Sigmoid colon (tissue), 3 donors: ENCODE data around the gene HES2.

Experiments used
- CTCF ChIP-seq, 4 experiments: fragments of 450-650 bp in 3 of 4; fragments of 200-600 bp in 1 of 4; IDR thresholded peaks; one replicate each; pipeline ENCODE4 v1.5.1; 2016 to 2019; ENCODE audit warnings: antibody characterized with exemption in 4 of 4, mild to moderate bottlenecking in 3 of 4, moderate library complexity in 2 of 4
- POLR2A ChIP-seq, 2 donors: fragments of 450-650 bp; IDR thresholded peaks; one replicate each; pipeline ENCODE4 v1.6.1; 2016; ENCODE audit warnings: antibody characterized with exemption in 2 of 2, mild to moderate bottlenecking in 2 of 2, moderate library complexity in 2 of 2

DNA sequence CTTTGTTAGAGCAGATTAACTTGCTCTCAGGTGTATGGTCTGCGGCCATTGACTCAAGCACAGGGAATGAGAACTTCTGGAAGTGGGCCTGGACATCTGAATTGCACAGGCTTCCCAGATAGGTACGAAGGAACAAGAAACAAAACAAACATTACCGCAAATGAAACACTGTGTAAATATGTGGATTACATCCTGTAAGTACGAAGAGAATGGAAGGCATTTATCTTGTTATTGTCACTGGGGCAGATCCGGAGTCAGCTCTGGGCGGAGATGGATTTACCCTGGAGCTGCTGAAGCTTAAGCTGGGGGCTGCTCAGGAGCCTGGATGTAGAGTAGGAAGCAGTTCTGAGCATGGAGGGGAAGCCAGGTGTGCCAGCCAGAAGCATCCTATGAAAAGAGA, 6.8 kb downstream of the HES2 start:
- TF ChIP-seq CTCF (IDR thresholded peaks at IDR 0.05): no peak
- no peak for TF ChIP-seq POLR2A (IDR thresholded peaks at IDR 0.05)
